Hippocampal formation (tissue), 2 donors: Measurements from ENCODE around the gene BMPER.

Source experiments
- DNase-seq, 2 donors: peaks; one replicate each; lab custom pipeline; 2025; lab: John Stamatoyannopoulos, UW

The BMPER gene

DNA sequence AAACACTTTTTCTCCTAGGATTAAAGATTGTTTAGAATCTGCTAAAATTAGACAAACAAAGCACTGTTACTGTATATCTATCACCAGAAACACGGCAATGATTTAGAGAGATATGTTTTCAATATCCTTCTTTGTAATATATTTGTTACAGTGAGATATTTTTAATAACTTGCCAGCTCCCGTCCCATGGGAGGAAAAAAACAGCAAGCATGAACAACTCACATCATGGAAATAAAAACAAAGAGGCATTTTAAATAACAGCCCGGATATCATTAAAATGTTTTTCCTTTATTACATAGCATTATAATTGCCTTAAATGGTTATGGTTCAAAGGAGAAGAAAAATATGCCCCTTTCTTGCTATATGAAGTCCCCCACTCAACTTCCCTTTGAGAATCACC is 272.1 kb downstream of the BMPER start:
- no peak for DNase-seq

DNA sequence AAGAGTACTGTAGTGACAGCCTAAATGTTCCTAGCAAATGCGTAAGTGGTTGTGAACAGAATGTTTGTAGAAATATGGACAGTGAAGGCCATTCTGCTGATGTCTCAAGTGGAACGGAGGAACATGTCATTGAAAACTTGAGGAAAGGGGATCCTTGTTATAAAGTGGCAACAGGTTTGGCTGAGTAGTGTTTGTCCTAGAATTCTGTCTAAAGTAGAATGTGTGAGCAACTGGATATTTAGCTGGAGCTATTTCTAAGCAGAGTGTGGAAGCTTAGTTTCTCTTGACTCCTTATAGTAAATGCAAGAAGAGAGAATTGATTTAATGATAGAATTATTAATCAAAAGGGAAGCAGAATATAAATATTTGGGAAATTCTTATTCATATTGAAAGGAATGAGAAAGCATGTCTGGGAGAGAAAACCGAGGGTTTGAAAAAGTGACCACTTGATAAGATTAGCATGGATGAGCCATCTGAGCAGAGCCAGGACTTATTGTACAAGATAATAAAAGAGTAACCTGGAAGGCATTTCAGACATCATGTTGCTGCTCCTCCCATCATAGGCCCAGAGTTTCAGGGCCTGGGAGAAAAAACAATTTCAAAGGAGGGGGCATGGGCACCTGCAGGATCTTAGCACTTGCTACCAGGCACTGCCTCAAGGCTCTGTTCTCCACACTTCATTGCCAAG is 276.1 kb downstream of the BMPER start:
- DNase-seq, result no peak

DNA sequence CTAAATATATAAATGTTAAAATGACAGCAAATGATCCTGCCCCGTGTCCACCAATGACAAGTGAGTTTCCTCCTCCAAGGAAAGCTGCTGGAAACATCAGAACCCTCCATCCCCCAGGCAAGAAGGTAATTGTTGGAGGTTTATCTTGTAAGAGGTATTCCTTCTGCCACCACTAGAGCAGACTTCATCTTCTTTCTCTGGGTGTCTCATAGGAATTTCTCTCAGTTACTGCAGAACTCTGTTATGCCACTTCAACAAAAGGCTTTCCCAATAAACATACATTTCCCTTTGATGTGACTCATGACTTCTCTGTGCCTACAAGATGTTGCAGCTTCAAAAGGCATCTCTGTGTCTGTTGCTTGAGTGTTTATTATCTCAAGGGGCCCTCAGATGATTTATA is 279.1 kb downstream of the BMPER start:
- DNase-seq, result no peak

DNA sequence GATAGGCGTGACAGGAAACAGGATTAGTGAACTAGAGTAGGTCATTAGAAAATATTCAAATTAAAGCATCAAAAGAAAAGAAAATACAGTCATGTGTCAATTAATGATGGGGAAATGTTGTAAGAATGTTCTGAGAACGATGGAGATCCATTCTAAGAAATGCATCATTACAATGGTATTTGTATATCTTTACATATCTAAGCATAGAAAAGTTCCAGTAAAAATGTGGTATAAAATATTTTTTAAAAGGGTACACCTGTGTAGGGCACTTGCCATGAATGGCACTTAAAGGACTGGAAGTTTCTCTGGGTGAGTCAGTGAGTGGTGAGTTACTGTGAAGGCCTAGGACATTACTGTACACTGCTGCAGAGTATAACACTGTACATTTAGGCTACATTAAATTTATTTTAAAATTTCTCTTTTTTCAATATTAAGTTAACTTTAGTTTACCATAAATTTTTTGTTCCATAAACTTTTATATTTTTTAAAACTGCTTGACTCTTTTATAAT is 282.5 kb downstream of the BMPER start:
- DNase-seq, result no peak

DNA sequence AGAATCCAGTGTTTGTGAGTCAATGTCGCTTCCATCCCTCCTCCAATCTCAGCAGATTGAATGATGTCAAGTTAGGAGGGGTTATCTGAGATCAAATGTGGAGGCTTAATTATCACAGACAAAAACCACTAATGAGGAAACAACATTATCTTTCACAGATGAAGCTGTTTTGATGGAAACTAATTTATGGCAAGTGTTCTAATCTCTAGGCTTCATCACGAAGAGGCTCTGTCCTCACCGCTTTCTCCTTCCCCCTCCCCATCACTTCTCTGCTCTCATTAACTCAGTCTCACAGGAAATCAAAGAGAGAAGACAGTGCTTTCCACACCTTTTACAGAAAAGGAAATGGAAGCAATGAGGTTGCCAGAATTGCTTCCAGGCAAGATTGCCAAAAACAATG is 283.7 kb downstream of the BMPER start:
- no peak for DNase-seq

DNA sequence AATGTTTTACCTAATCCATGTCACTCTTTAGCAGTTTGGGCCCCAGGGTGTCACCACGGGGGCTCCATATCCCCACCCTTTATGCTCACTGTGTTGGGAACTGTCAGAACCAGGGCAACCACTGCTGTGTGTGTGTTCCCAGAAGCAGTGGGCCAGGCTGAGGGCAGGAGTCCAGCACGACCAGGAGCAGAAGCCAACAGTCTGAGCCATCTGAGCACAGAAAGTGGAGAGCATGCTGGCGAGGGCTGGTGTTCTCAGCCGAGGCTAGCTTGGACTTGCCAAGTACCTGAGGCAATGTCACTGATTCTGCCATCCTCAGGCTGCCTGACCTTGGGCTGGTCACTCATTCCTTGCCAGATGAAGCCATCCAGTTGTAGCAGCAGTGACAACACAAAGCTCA is 285.0 kb downstream of the BMPER start:
- peak; percentile 12 to 28 for DNase-seq

DNA sequence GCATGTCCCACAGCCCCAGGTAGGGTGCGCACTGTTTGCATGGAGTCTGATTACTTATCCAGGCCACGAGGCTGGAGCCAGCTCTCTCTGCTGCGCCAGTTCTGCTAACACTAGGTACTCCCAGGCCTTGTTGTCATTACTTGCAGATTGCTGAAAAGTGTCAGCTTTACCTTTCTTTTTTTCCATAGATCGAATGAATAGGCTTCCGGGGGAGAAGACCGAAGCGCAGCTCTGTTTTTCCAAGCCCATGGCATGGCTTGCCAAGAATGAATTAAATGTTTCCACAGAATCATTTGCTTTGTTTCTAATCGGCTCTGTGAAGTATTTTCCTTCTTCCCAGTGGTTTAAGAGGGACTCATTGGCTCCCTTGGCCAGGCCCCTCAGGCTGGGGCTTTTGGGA is 285.8 kb downstream of the BMPER start:
- no peak for DNase-seq

DNA sequence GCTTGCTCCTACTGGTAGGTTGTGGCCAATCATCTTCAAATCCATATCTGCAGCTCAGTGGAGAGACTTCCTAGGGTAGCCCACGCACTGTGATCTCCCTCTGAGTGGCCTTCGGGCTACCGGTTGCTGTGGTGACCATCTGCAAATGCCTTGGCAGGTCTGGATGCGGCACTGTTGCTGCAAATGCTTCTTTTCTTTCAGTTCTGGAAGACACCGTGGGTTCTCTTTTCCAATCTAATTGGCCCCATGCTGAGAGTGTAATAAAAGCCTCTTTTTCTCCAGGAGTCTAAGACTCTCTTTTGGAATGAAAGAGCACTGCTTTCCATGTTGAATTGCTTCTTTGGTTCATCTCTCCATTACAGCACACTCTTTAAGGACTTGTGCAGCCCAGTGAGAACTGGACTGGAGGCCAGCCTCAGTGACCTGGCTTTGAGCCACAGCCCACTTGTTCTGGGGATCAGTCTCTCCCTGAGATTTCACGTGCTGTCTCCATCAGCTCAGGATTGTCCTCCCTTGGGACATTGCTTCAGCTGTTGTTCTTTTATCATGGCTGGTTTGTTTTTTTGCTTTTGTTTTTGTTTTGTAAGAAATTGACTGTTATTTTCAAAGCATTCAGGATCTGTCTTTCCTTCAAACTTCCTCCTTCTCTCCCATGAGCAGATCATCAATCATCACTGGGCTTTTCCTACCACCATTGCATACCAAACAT is 286.6 kb downstream of the BMPER start:
- DNase-seq, result peak; percentile 30 to 58

DNA sequence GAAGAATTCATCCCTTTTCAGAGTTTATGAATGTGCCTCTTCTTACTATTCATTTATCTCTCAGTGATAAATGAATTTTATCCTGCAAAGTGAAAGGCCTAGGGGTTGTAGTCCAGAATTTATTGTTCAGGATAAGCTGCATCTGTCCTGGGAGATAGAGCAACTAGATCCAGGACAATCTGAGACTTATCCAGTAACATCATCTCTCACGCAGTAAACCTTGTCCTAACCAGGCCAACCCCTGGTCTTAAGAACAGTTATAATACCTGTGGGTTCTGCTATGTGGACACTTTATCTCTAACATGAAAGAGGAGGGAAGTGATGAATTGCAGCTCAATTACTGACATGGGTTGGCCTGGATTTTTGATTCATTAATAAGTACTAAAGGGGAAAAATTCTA is 287.6 kb downstream of the BMPER start:
- no peak for DNase-seq

DNA sequence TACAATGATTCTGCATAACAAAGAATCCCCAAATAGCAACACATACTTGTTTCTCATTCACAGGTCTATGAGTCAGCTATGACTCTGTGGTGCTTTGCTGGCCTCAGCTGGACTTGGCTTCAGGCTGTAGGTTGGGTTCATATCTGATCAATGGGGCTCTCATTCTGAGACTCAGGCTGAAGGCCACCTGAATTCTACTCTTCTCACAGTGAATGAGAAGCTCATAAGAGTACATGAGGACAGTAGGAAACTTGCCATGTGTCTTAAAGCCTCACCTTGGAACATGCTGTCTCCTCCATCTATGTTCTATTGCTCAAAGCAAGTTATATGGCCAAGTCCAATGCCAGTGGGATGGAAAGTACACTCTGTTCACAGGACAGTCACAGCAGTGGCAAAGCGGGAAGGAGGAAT is 292.9 kb downstream of the BMPER start:
- DNase-seq, result no peak
